ENCODE measurements around the gene SRSF4. TPM values are rescaled to one million over a fixed set of nuclear protein-coding genes. Genes with fewer than 3 reads are reported as not detected.

SRSF4 gene
- total and polyA plus RNA-seq, 2 donors (not counting 3 experiments of a cell fraction or from before 2014, with no cell fraction given), result 45.6 to 108 TPM

- H3K9me1 ChIP-seq (replicated peaks; ENCODE audit: control insufficient read depth, extremely low read depth, insufficient read depth, low read length), result no peaks in the 10 kb centered on the region
- H4K20me1 ChIP-seq (replicated peaks; ENCODE audit: control insufficient read depth, extremely low read depth, insufficient read depth, low read length), result no peaks in the 10 kb centered on the region
- BruUV-seq (replicated peaks), result no TSS peak
- H3K9ac ChIP-seq (replicated peaks; ENCODE audit: extremely low read depth, insufficient read depth, low read length), result no peak overlapping the region
- peaks cover 0 to 4% of the 10 kb centered on the region in 2 experiments for H3K36me3 ChIP-seq (ENCODE audit: control insufficient read depth in 2 of 2, extremely low read depth in 1 of 2, insufficient read depth in 2 of 2, low read length in 2 of 2)
- POLR2A ChIA-PET, result no interaction called here
- H3K27me3 ChIP-seq (ENCODE audit: control insufficient read depth in 2 of 2, insufficient read depth in 2 of 2, low read length in 2 of 2), result no peaks in the 10 kb centered on the region
- H3K27ac ChIP-seq (ENCODE audit: insufficient read depth, low read depth, low read length), result no peak overlapping the region
- no peak overlapping the region for H2AFZ ChIP-seq (ENCODE audit: low read depth, low read length)
- H3K4me2 ChIP-seq (ENCODE audit: insufficient read depth, low read length), result no peak overlapping the region
- CTCF ChIA-PET, result interaction anchor here (1.4 to 1.6 kb wide), 2 partner anchors 16 to 1562 kb away, joined by 3 to 6 read pairs; no protein-coding TSS in a partner anchor
- no peaks in the 10 kb centered on the region for H3K79me2 ChIP-seq (ENCODE audit: control insufficient read depth, insufficient read depth, low read length)
- dilution Hi-C loops (cut with MboI; ENCODE audit: extremely low pct_ligation_motif_present, low sequenced_read_pairs) (no loop called here), intact Hi-C loops (cut with micrococcal nuclease) (no loop called here)
- FAIRE-seq (peak; percentile 21), DNase-seq (ENCODE audit: low read depth, low spot score) (no peak)
- no peak for TF ChIP-seq CTCF (IDR thresholded peaks at IDR 0.05; ENCODE audit: extremely low read depth in 1 of 2, insufficient read depth in 1 of 2, low read depth in 1 of 2, low read length in 2 of 2)
- TF ChIP-seq FOS (IDR thresholded peaks at IDR 0.05; ENCODE audit: borderline replicate concordance, insufficient read depth, low read length), result no peak
- TF ChIP-seq MAX (IDR thresholded peaks at IDR 0.05; ENCODE audit: insufficient read depth, insufficient read length), result no peak
- no peak for TF ChIP-seq EZH2 (IDR thresholded peaks at IDR 0.05; ENCODE audit: borderline replicate concordance, low read depth, low read length, severe bottlenecking)
- TF ChIP-seq POLR2AphosphoS5 (IDR thresholded peaks at IDR 0.05; ENCODE audit: insufficient read depth, low read depth, low read length), result no peak
- TF ChIP-seq MYC (IDR thresholded peaks at IDR 0.05; ENCODE audit: low read depth, low read length), result no peak
- no peak for TF ChIP-seq JUN (IDR thresholded peaks at IDR 0.05; ENCODE audit: borderline replicate concordance, insufficient read depth, insufficient read length, low read depth)
- TF ChIP-seq POLR2A (IDR thresholded peaks at IDR 0.05; ENCODE audit: low read depth, low read length), result no peak
- no peak for TF ChIP-seq GATA2 (IDR thresholded peaks at IDR 0.05; ENCODE audit: insufficient read depth, insufficient read length, low read depth, low read length)
- no peaks in the 10 kb centered on the region for H3K9me3 ChIP-seq (replicated peaks; ENCODE audit: control insufficient read depth, insufficient read depth, low read length)
- no peak overlapping the region for H3K4me3 ChIP-seq (replicated peaks in 1 of 3; ENCODE audit: insufficient read depth in 1 of 3, low read depth in 1 of 3, low read length in 3 of 3)
- H3K4me1 ChIP-seq (ENCODE audit: control insufficient read depth, extremely low read depth, insufficient read depth, low read length), result no peaks in the 10 kb centered on the region
These were observed 36.5 kb upstream of the SRSF4 start for GRCh38 chr1:29218223-29218622.
